Measurements from ENCODE around the gene SNORC. TPM values are rescaled to one million over a fixed set of nuclear protein-coding genes. Genes with fewer than 3 reads are reported as not detected.

The SNORC gene
- total and polyA plus RNA-seq, 8 donors = 0.76 to 13.2 (median 1.8) TPM

GRCh38 chr2:232876978-232877441 lies 6.9 kb downstream of the SNORC start:
- Histone ChIP-seq H3K36me3 (no peaks in the 10 kb centered on the region), H3K27me3 (no peaks in the 10 kb centered on the region), H3K4me3 (peak overlapping the region in 2 of 4 donors; percentile 41 to 46), H3K27ac (no peak overlapping the region), H3K9me3 (no peaks in the 10 kb centered on the region), H3K4me1 (peaks cover 0 to 3% (median 0%) of the 10 kb centered on the region in 3 donors)
- TF ChIP-seq CTCF (IDR thresholded peaks at IDR 0.05) = no peak
- DNase-seq = no peak
- 59 to 64% methylated on average over 20 to 21 of the region's 21 CpGs for WGBS, 2 donors
- intact Hi-C loops (cut with DNase I) = loop anchor here in 1 of 3 donors (10.0 kb wide), 1 partner anchor 168 kb away; no protein-coding TSS in a partner anchor
- no peak for FAIRE-seq
- no peak for ATAC-seq

- no peak overlapping the region for H3K4me3 ChIP-seq
- no peak overlapping the region for H3K27ac ChIP-seq
- no peak for TF ChIP-seq CTCF (IDR thresholded peaks at IDR 0.05)
- no peak for ATAC-seq
- H3K4me1 ChIP-seq = peaks cover 0 to 3% (median 0%) of the 10 kb centered on the region in 3 donors
- H3K36me3 ChIP-seq = no peaks in the 10 kb centered on the region
- intact Hi-C loops (cut with DNase I) = loop anchor here in 1 of 3 donors (10.0 kb wide), 1 partner anchor 167 kb away; no protein-coding TSS in a partner anchor
- no peak for FAIRE-seq
- no peaks in the 10 kb centered on the region for H3K9me3 ChIP-seq
- DNase-seq = no peak
- H3K27me3 ChIP-seq = no peaks in the 10 kb centered on the region
- WGBS, 2 donors = 94 to 95% methylated on average over 13 of the region's 13 CpGs
These were observed 8.0 kb downstream of the SNORC start for GRCh38 chr2:232877940-232878511.

GRCh38 chr2:232878855-232879617 lies 9.0 kb downstream of the SNORC start:
- DNase-seq = peak in 2 of 6 donors; percentile 39 to 46
- Histone ChIP-seq H3K27me3 (no peaks in the 10 kb centered on the region), H3K9me3 (no peaks in the 10 kb centered on the region), H3K27ac (no peak overlapping the region), H3K4me3 (no peak overlapping the region), H3K36me3 (no peaks in the 10 kb centered on the region), H3K4me1 (peaks cover 0 to 3% (median 0%) of the 10 kb centered on the region in 3 donors)
- WGBS, 2 donors = 85 to 89% methylated on average over 20 of the region's 20 CpGs
- ATAC-seq = no peak
- intact Hi-C loops (cut with DNase I) = loop anchor here in 1 of 3 donors (10.0 kb wide), 1 partner anchor 166 kb away; no protein-coding TSS in a partner anchor
- FAIRE-seq = no peak
- TF ChIP-seq CTCF (IDR thresholded peaks at IDR 0.05) = no peak

GRCh38 chr2:232879618-232880494 lies 9.8 kb downstream of the SNORC start:
- Histone ChIP-seq H3K9me3 (no peaks in the 10 kb centered on the region), H3K36me3 (no peaks in the 10 kb centered on the region), H3K27ac (no peak overlapping the region), H3K4me3 (no peak overlapping the region), H3K27me3 (no peaks in the 10 kb centered on the region), H3K4me1 (peaks cover 0 to 3% (median 0%) of the 10 kb centered on the region in 3 donors)
- intact Hi-C loops (cut with DNase I) = loop anchor here in 1 of 3 donors (10.0 kb wide), 1 partner anchor 165 kb away; no protein-coding TSS in a partner anchor
- FAIRE-seq = no peak
- peak in 2 of 6 donors; percentile 40 to 55 for DNase-seq
- 85 to 87% methylated on average over 21 of the region's 21 CpGs for WGBS, 2 donors
- TF ChIP-seq CTCF (IDR thresholded peaks at IDR 0.05) = no peak
- ATAC-seq = no peak

All from pancreas (tissue), 10 donors.